22Rv1 (cell line): ENCODE results near the gene RACK1.

Source experiments
- ZFX ChIP-seq: fragments of 450-650 bp; IDR thresholded peaks from 2 replicates; pipeline ENCODE4 v1.6.1; 2017; ENCODE audit warnings: antibody characterized with exemption, borderline replicate concordance
- TF ChIP-seq, protein P1 (sequence below): fragments of 450-650 bp; IDR thresholded peaks from 2 replicates; pipeline ENCODE4 v1.5.1; 2017; ENCODE audit warnings: mild to moderate bottlenecking

GRCh38 chr5:181197326-181197951 lies 46.3 kb downstream of the RACK1 start:
- TF ChIP-seq, protein P1, sequence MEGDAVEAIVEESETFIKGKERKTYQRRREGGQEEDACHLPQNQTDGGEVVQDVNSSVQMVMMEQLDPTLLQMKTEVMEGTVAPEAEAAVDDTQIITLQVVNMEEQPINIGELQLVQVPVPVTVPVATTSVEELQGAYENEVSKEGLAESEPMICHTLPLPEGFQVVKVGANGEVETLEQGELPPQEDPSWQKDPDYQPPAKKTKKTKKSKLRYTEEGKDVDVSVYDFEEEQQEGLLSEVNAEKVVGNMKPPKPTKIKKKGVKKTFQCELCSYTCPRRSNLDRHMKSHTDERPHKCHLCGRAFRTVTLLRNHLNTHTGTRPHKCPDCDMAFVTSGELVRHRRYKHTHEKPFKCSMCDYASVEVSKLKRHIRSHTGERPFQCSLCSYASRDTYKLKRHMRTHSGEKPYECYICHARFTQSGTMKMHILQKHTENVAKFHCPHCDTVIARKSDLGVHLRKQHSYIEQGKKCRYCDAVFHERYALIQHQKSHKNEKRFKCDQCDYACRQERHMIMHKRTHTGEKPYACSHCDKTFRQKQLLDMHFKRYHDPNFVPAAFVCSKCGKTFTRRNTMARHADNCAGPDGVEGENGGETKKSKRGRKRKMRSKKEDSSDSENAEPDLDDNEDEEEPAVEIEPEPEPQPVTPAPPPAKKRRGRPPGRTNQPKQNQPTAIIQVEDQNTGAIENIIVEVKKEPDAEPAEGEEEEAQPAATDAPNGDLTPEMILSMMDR = no peak
- no peak for TF ChIP-seq ZFX
